GM19397 (cell line): ENCODE data around the gene JHY.

Experiments
- ATAC-seq: cut with Tn5 transposase; IDR thresholded peaks from one replicate; pipeline ENCODE4 v1.9.1; 2021; ENCODE audit warnings: mild to moderate bottlenecking, moderate library complexity; ENCODE audit not compliant: unreplicated experiment

Gene JHY

DNA sequence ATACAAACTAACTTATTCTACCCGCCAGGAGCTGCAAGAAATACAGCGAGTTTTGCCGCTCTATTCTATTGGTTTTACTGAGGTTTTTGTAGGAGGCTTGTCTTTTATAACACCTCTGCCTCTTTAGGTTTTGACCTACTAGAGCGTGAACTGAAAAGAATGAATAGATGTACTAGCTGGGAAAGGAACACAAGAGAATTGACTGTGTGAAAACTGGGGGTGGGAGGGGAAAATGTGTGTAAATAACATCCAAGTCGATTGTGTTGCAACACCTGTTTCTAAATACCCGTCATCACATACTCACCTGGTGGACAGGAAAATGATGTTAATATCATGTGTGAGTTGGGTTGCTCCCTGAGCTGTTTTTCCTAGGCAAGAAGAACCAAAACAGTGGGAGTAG lies 12.9 kb upstream of the JHY start:
- ATAC-seq, result no peak

DNA sequence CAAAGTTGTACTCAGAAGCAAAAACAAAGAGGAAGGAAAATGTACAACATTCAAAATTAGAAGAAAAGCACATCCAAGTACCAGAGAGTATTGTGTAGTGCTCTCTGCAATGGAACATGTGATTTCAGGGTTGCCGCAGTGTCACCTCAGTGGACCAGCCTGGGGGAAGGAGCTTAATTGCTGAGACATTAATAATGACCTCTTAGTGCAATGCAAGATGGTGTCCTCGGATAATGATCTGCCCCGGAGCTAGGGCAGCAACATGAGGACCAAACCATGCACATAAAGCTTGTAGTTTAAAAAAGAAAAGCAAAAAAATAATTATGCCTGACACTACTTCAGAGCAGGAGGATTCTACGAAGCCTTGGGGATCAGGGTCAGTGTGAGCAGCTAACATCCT lies 11.3 kb upstream of the JHY start:
- no peak for ATAC-seq

DNA sequence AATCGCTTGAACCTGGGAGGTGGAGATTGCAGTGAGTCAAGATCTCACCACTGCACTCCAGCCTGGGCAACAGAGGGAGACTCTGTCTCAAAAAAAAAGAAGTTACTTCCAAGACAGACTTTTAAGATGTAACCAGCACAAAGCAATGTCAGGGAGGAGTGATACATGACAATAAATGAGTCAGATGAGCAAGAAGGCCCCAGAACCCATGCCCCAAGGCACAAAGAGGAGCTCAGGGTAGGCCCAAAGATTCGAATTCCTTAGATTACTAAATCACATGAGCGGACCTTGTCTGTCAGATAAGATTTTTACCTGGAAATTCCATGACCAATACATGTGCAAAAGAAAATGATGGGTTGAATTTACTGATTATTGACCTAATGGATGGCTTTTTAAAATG lies 10.5 kb upstream of the JHY start:
- ATAC-seq, result no peak

DNA sequence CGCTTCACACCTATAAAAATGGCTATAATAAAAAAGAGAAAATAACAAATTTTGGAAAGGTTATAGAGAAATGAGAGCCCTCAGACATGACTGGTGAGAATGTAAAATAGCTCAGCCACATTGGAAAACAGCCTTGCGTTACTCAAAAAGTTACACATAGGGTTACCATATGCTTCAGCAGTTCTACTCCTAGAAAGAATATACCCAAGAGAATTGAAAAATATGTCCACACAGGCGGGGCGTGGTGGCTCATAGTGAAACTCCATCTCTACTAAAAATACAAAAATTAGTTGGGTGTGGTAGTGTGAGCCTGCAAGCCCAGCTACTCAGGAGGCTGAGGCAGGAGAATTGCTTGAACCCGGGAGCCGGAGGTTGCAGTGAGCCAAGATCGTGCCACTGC lies 7.6 kb upstream of the JHY start:
- no peak for ATAC-seq

DNA sequence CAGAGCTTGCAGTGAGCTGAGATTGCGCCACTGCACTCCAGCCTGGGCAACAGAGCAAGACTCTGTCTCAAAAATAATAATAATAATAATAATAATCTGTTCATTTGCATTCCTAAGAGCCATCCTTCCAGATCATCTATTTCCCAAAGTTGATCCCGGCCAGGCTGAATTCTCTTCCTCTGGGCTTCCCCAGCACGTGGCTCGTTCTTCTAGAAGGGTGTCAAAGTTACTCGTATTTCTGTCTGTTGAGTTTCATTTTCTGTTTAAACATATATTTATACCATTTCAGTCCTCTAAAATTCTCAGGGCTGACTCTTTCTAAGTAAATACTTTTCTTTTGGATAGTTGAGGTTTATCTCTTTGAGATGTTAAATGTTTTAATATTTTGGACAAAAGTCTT lies 4.8 kb upstream of the JHY start:
- ATAC-seq, result no peak

DNA sequence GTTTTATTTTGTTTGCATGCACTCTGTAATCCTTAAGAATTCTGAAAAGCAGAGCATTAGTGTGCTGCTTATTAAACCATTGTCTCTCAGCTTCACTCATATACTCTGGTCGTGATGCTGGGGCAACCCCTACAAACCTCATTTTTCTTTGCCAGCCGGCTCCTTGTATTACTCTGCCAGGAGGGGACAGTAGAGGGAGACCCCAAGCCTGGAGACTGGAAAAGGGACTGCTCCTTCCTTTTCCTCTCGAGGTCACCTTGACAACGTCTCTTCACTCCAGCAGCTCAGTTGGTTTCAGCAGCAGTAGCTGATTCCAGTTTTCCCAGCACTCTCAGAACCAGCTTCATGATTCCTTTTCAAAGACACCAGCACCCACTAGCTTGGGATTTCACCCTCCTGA lies 2.8 kb upstream of the JHY start:
- no peak for ATAC-seq

DNA sequence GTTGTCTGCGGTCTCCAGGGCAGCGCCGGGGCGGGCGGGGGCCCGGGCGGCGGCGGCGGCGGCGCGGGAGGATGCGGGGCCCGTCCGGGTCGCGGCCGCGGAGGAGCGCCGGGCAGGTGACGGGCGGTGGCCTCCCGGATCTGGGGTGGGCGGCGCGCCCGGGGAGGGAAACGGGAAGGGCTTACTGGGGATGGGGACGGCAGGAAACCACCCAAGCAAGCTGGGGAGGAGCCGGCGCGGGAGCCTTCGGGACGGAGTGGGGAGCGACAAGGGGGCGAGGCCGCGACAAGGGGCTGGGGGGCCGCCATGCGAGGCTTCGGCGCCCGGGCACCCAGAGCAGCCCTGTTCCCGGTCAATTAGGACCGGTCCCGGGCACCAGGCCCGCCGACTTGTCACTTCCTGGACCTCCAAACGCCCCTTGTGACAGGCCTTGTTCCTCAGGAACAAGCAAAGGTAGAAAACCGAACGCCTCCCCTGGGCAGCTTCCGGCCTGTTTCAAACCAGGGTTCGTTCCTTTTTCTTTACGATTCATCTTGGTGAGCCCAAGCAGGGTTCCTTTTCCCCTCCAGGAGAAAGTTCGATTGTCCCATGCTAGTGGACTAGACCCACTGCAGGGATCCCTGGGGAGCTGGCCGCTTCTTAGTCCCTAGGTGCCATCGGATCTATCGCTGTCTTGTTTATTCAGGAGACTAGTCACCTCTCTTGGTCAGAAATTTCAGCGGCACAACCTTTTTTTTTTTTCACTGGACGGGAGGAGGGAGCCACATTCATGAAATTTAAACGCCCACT lies 492 bp downstream of the JHY start:
- no peak for ATAC-seq

DNA sequence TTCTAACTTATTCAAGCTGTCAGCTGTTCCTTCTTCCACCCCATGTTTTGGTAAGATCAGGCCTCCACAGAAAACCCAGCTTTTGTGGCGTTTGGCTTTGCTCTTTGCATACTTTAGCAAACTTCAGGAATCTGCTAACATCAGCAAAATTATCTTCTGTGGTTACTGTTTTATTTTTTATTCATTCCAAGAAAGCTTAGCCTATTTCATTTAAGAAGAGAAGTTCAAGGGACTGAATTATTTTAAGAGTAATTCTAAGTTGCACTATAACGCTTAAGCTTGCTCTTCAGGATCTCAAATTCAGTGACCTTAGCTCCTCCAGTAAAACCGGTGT lies 1.1 kb downstream of the JHY start:
- no peak for ATAC-seq

DNA sequence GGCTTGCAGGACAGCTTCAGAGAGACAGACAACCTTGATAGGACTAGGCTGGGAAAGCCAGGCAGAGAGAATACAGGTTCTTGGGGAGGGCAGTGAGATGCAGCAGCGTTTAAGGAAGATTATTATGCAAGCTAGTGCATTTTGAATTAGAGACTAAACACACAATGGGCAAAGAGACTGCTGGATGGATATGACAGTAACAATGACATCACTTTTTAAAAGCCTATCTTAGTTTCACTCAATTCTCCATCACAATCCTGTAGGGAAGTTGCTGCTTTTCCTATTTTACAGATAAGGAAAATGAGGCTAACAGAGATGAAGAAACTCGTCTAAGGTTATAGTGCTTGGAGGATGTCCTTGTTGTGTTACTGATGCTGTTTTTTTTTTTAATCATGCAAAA lies 5.6 kb downstream of the JHY start:
- no peak for ATAC-seq

DNA sequence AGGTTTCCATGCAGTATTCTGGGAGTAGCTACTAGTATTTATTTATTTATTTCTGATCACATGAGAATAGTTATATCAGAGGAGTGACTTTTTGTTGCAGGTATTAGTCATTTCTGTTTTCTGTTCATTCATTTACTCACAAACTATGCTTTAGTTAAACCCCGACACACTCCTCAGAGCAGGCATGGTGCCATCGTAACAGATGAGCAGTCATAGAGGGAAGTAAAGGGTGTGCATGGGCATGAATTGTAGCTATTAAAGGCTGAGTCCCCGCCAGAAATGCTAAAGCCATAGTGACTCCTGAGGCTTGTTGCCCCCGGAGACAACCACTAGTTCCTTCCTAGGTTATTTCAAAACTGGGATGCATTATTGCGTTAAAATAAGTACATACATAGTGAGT lies 10.6 kb downstream of the JHY start:
- no peak for ATAC-seq

DNA sequence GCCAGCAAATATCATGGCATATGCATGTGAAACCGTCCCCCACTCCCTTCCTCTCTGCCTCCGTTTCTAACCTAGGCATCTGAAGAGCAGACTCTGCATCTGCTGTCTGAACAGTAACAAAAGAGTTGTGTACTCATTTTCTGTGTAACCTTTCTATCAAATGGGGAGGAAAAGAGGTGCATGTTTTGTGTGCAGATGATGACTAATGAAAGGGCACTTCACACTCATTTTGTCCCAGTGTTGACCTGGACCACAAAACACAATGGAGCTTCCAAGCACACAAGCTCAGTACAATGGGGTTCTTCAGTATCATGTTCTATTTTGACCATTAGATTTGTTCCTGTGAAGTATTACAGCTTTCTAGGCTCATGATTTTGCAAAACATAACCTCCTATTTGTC lies 13.0 kb downstream of the JHY start:
- no peak for ATAC-seq

DNA sequence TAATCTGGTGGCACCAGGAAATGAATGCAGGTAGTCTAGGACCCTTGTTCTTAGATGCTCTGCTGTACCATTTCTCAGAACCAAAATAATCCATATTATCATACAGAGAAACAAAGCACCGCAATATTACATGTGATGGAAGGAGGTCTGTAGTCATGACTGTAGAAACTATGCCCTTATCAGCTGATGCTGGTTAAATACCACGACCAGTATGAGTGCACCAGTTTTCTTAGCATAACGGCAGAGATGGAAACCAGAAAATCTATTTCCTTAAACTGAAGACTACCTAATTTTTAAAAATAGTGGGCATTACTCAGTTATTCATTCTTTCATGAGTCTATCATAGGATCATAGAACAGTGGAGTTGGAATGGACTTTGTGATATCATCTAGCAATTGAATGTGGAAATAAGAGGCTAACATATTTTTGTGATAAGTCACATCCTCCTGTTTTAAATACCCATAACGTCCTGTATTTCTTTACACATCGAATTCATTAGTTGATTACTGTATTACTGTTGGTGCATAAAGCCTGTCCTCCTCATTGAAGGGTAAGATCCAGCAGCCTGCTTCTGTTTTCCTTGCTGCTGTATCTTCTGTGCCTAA lies 15.1 kb downstream of the JHY start:
- no peak for ATAC-seq

DNA sequence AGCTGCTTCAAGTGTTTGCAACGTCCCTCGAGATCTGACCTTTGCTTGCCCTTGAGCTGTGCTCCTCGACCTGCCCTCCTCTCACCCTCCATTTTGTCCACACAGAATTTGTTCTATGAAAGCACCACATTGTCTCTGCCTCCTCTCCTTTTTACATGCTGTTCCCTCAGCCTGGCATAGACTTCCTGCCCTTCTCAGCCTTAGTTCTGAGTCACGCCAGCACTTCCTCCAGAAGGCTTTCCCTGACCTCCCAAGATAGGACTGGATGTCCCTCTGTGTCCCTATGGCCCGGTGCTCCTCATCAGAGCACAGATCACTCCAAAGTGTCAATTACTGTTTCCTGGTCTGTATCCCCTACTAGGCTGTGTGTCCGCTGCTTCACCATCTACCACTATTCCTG lies 16.2 kb downstream of the JHY start:
- no peak for ATAC-seq

DNA sequence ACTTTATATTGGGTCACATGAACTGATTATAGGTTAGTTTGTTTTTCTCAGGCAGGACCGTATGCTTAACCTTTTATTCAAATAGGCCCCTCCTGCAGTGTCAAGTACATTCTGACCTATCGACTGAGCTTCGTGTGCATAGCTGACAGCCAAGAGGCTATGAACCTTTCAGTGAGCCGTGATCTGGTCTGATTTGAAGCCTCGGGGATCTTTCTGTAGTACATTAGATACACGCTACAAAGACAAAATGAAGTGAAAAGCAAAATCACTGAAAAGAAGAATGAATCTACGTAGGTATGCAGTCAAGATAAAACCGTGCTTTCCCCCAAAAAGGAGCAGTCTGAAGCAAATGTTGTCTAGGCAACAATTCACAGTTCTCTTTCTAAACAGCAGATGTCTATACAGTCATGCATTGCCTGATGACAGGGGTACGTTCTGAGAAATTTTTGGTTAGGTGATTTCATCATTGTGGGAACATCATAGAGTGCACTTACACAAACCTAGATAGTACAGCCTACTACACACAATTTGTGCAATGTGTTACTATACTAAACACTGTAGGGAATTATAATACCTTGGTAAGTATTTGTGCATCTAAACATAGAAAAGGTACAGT lies 18.1 kb downstream of the JHY start:
- no peak for ATAC-seq

DNA sequence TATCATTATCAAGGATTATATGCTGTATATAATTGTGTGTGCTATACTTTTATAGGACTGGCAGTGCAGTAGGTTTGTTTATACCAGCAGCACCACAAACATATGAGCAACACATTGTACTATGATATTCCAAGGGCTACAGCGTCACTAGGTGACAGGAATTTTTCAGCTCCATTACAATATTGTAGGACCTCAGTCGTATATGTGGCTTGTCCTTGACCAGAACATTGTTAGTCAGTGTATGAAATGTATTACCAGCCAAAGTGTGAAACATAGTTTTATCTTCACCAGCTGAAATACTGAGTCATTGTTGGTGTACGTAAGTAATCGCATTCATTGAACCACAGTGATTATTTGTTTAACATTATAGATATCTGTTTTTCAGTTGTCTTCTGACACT lies 20.4 kb downstream of the JHY start:
- ATAC-seq, result no peak

DNA sequence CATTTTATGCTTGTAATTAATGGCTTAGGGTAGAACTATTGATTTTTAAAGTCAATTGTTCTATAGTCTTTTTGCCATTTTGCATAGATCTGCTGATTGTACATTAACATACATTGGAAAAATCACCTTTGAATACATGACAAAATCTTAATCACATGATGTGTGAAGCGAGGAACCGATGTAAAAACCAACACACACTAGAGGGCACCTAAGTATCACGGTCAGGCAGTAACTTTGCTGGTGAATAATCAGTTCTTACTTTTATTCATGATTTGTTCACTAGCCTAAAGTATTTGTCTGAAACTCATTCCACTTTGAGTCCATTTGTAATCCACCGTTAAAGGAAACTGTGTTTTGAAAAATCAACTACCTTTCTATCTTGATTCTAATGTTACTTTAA lies 28.2 kb downstream of the JHY start:
- no peak for ATAC-seq

DNA sequence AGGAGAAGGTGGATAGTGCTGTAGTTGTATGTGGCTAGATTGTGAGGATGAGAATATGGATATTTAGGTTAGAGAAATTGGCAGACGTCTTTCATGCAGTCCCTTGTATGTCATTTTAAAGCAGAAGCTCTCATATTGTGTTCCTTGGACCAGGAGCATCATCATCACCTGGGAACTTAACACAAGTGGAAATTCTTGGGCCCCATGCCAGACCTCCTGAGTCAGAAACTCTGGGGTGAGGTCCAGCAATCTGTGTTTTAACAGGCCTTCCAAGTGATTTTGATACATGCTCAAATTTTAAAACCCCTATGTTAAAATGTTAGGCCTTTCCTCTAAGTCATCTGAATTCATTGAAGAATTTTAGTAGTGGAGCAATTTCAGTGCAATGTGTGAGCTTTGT lies 34.8 kb downstream of the JHY start:
- no peak for ATAC-seq

DNA sequence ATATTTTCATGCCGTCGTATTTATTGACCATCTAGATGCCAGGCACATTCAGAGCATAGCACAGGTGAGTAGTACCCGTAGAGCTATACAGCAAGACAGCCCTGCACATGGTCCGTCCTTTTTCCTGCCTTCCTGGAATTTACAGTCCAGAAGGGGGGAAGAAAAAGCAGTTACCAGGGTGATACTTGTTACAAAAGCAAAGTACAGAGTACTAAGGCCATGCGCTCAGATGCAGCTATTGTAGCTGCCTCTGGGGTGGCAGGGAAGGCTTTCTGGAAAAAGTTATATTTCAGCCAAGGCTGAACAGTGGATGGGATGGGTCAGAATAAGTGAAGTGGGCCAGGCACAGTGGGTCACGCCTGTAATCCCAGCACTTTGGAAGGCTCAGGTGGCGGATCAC lies 36.2 kb downstream of the JHY start:
- no peak for ATAC-seq

DNA sequence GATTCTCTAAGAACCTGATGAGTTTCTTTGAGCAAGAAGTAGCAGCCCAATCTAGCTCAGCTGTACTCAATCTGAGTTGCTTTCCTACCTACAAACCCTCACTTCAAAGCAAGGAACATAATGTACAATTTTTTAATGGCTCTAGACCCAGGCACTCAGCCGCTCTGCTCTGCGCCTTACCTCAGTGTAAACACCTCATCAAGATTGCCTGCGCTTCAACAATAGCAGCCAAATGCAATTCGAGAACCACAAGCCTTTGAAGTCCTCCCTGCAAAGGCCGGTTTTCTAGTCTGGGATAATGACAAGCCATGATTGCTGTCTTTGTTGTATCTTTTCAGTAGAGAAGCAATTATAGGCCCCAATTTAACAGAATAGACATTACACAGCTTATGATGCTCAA lies 38.0 kb downstream of the JHY start:
- ATAC-seq, result no peak

DNA sequence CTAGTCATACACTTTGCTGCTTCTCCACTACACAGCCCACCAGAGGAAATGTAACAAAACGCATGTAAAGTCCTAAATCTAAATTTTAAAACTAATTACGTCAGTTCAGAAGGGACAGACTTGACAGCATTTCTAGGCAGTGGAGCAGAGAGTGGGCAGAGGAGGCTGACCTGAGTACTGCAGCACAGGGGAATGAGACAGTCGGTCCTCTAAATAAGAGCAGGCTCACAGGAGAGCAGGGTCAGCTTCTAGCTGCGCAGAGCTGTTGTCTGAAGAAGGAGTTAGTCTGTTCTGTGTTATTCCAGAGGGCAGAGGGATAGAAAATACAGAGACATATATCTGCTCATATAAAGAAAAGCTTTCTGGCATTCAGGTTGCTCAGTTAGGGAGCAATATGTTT lies 40.3 kb downstream of the JHY start:
- no peak for ATAC-seq

DNA sequence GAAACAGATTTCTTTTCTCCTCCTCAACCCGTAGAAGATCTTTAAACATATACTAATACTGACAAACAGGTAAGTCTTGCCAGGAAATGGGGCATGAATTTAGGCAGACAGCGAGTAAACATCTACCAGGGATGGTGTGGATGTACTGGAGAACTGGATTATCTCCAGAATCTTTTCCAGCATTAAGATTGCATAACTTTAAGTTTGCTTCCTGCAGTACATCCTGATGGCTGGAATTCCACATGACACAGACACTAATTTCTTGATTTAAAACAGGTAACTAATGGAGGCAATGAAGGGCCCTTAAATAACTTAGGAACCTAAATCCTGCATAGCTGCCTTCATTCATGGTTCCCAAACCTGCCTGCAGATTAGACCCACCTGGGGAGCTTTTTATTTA lies 40.7 kb downstream of the JHY start:
- ATAC-seq, result no peak

DNA sequence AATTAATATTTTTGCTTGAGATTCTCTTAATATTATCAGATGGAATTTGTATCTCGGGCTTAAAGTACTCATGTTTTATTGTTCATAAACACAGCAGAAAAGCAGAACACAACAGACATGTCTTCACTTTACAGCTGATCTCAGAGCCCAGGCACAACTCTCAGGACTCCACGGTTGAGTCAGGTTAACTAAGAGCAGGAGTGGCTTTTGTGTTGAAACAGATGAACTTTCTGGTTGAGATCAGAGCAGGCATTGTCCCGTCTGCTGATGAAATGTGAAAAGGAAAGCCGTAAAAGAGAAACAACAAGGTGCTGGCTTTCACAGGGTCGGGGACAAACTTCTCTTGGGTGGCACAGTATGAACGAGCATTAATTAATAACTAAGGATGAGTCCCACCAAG lies 49.0 kb downstream of the JHY start:
- no peak for ATAC-seq

DNA sequence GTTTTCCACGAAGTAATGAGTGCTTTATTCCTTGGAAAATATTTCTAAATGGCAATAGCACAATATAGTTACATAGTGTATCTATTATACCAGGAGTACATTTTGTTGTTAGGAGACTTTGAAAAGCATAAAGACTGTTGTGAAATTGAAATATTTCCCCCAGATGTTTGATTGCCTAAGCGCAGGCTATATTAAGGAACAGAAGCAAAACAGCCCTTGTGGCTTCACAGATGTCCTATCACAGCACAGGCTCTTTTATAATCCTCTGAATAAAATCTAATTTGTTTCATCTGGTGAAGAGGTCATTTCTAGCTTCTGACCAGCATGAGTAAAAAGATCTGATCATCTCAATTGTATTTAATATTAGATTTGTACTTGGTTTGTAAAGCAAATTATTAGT lies 50.9 kb downstream of the JHY start:
- ATAC-seq, result no peak
